ENCODE measurements around the gene GALNT9. TPM values are rescaled to one million over a fixed set of nuclear protein-coding genes. Genes with fewer than 3 reads are reported as not detected.

GALNT9 gene
- total RNA-seq, 1 donor from 2014 or later = not detected

- H3F3A ChIP-seq (ENCODE audit: low read depth) = no peaks in the 10 kb centered on the region
- no peaks in the 10 kb centered on the region for H4K20me1 ChIP-seq (ENCODE audit: low read depth)
- Mint-ChIP-seq H3K36me3 (no peaks in the 10 kb centered on the region), H3K27ac (peak overlapping the region; percentile 4), H3K9me3 (peaks cover 16% of the 10 kb centered on the region), H3K4me1 (peaks cover 20% of the 10 kb centered on the region), H3K27me3 (ENCODE audit: insufficient read depth, low read depth) (peaks cover 12% of the 10 kb centered on the region), H3K4me3 (no peak overlapping the region)
- no peaks in the 10 kb centered on the region for H3K4me1 ChIP-seq
- no peak overlapping the region for H3K4me2 ChIP-seq
- H2AFZ ChIP-seq (replicated peaks) = no peak overlapping the region
- H3K4me3 ChIP-seq = no peak overlapping the region
- no peak overlapping the region for H3K27ac ChIP-seq
- no peaks in the 10 kb centered on the region for H3K79me2 ChIP-seq (ENCODE audit: low read depth)
- DNase-seq (ENCODE audit: low spot score) = no peak
- no peaks in the 10 kb centered on the region for H3K9me3 ChIP-seq (ENCODE audit: low read depth)
- no peak overlapping the region for H3K9ac ChIP-seq
- TF ChIP-seq CTCF (IDR thresholded peaks at IDR 0.05) = no peak
- TF ChIP-seq EZH2 (IDR thresholded peaks at IDR 0.05) = no peak
- TF ChIP-seq EZH2phosphoT487 (IDR thresholded peaks at IDR 0.05) = no peak
- peaks cover 70% of the 10 kb centered on the region for H3K27me3 ChIP-seq
- H3K36me3 ChIP-seq = no peaks in the 10 kb centered on the region
These were observed 19.7 kb downstream of the GALNT9 start for GRCh38 chr12:132309596-132310086.

- DNase-seq (ENCODE audit: low spot score) = no peak
- Mint-ChIP-seq H3K4me1 (peaks cover 20% of the 10 kb centered on the region), H3K9me3 (peaks cover 16% of the 10 kb centered on the region), H3K27ac (peak overlapping the region; percentile 4), H3K27me3 (ENCODE audit: insufficient read depth, low read depth) (peaks cover 12% of the 10 kb centered on the region), H3K36me3 (no peaks in the 10 kb centered on the region), H3K4me3 (no peak overlapping the region)
- Histone ChIP-seq H3K9me3 (ENCODE audit: low read depth) (no peaks in the 10 kb centered on the region), H4K20me1 (ENCODE audit: low read depth) (no peaks in the 10 kb centered on the region), H3F3A (ENCODE audit: low read depth) (no peaks in the 10 kb centered on the region), H3K79me2 (ENCODE audit: low read depth) (no peaks in the 10 kb centered on the region), H3K27me3 (peaks cover 64% of the 10 kb centered on the region), H2AFZ (replicated peaks) (no peak overlapping the region), H3K4me3 (no peak overlapping the region), H3K4me1 (no peaks in the 10 kb centered on the region), H3K27ac (no peak overlapping the region), H3K36me3 (no peaks in the 10 kb centered on the region), H3K9ac (no peak overlapping the region), H3K4me2 (no peak overlapping the region)
- TF ChIP-seq CTCF (IDR thresholded peaks at IDR 0.05) = no peak
- TF ChIP-seq EZH2phosphoT487 (IDR thresholded peaks at IDR 0.05) = no peak
- TF ChIP-seq EZH2 (IDR thresholded peaks at IDR 0.05) = no peak
These were observed 20.4 kb downstream of the GALNT9 start for GRCh38 chr12:132308853-132309595.

GRCh38 chr12:132307976-132308852 is 21.2 kb downstream of the GALNT9 start:
- Histone ChIP-seq H3K27me3 (peaks cover 63% of the 10 kb centered on the region), H3K9me3 (ENCODE audit: low read depth) (no peaks in the 10 kb centered on the region), H3K36me3 (no peaks in the 10 kb centered on the region), H3K4me1 (no peaks in the 10 kb centered on the region), H3K9ac (no peak overlapping the region), H3K4me3 (no peak overlapping the region), H3K4me2 (no peak overlapping the region), H2AFZ (replicated peaks) (no peak overlapping the region), H3K79me2 (ENCODE audit: low read depth) (no peaks in the 10 kb centered on the region), H3K27ac (no peak overlapping the region), H4K20me1 (ENCODE audit: low read depth) (no peaks in the 10 kb centered on the region), H3F3A (ENCODE audit: low read depth) (no peaks in the 10 kb centered on the region)
- peaks cover 16% of the 10 kb centered on the region for H3K9me3 Mint-ChIP-seq
- peak overlapping the region; percentile 76 for H3K27ac Mint-ChIP-seq
- DNase-seq (ENCODE audit: low spot score) = no peak
- H3K36me3 Mint-ChIP-seq = no peaks in the 10 kb centered on the region
- no peak overlapping the region for H3K4me3 Mint-ChIP-seq
- peaks cover 12% of the 10 kb centered on the region for H3K27me3 Mint-ChIP-seq (ENCODE audit: insufficient read depth, low read depth)
- peaks cover 20% of the 10 kb centered on the region for H3K4me1 Mint-ChIP-seq
- TF ChIP-seq CTCF (IDR thresholded peaks at IDR 0.05) = no peak
- TF ChIP-seq EZH2phosphoT487 (IDR thresholded peaks at IDR 0.05) = no peak
- TF ChIP-seq EZH2 (IDR thresholded peaks at IDR 0.05) = no peak
